NB4 (cell line): ENCODE data around the gene WDR62.

Experiments used
- MAX ChIP-seq: IDR thresholded peaks from 2 replicates; pipeline ENCODE4 v1.6.1; 2011; ENCODE audit warnings: low read depth, low read length
- MYC ChIP-seq: IDR thresholded peaks from 2 replicates; pipeline ENCODE4 v1.6.1; 2011; ENCODE audit warnings: low read depth, low read length
- POLR2A ChIP-seq: IDR thresholded peaks from 2 replicates; pipeline ENCODE4 v1.6.1; 2011; ENCODE audit warnings: mild to moderate bottlenecking; ENCODE audit not compliant: insufficient read length; ENCODE audit errors: extremely low read depth
- TF ChIP-seq, protein P1 (sequence below): IDR thresholded peaks from one replicate; pipeline ENCODE4 v1.5.1; 2012; ENCODE audit warnings: low read depth, low read length

DNA sequence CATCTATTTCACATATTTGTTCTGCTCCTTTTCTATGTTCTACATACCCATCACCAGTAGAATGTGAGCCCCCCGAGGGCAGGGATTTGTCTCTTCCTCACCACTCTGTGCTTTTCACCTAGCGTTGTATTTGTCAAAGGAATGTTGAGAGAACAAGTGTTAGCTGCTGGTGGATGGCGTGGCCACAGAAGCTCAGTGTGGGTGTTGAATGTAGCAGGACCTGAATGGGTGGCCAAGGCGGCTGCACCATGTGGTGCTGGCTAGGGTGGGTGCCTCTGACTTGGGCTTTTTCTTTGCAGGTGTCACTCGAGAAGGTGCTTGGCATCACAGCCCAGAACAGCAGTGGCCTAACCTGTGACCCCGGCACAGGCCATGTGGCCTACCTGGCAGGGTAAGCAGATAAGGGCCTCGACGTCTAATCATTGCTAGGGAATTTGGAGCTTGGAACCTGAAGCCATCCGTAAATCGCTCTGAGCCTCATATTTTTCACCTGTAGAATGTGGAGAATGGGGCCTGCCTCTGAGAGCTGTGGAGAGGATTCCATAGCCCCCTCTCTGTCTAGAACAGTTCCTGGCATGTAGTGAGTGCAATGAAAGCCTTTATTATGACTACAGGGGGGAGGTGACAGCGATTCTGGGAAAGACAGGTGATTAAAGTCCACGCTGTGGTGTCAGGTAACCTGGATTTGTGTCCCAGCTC, 3.9 kb downstream of the WDR62 start:
- TF ChIP-seq, protein P1, sequence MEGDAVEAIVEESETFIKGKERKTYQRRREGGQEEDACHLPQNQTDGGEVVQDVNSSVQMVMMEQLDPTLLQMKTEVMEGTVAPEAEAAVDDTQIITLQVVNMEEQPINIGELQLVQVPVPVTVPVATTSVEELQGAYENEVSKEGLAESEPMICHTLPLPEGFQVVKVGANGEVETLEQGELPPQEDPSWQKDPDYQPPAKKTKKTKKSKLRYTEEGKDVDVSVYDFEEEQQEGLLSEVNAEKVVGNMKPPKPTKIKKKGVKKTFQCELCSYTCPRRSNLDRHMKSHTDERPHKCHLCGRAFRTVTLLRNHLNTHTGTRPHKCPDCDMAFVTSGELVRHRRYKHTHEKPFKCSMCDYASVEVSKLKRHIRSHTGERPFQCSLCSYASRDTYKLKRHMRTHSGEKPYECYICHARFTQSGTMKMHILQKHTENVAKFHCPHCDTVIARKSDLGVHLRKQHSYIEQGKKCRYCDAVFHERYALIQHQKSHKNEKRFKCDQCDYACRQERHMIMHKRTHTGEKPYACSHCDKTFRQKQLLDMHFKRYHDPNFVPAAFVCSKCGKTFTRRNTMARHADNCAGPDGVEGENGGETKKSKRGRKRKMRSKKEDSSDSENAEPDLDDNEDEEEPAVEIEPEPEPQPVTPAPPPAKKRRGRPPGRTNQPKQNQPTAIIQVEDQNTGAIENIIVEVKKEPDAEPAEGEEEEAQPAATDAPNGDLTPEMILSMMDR = no peak
- TF ChIP-seq POLR2A (no peak), MAX (no peak), MYC (no peak)
